ENCODE results near the gene USP16.
A peak's percentile ranks its signal among the peaks of the same experiment; 100 is the strongest.

USP16 gene

DNA sequence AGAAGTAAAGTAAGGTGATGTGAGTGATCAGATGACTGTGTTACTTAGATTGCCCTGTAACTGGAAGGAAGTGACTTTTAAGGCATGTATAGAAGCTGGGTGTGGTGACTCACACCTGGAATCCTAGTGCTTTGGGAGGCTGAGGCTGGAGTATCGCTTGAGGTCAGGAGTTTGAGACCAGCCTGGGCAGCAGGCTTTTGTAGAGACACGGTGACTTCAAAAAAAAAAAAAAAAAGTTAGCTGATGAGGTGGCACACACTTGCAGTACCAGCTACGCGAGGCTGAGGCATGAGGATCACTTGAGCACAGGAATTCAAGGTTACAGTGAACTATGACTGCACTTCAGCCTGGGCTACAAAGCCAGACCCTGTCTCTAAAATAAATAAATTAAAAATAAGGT is 2.3 kb upstream of the USP16 start:
- no peak overlapping the region for H3K4me3 ChIP-seq (replicated peaks; ENCODE audit: low read depth, low read length)
- TF ChIP-seq, protein P1, sequence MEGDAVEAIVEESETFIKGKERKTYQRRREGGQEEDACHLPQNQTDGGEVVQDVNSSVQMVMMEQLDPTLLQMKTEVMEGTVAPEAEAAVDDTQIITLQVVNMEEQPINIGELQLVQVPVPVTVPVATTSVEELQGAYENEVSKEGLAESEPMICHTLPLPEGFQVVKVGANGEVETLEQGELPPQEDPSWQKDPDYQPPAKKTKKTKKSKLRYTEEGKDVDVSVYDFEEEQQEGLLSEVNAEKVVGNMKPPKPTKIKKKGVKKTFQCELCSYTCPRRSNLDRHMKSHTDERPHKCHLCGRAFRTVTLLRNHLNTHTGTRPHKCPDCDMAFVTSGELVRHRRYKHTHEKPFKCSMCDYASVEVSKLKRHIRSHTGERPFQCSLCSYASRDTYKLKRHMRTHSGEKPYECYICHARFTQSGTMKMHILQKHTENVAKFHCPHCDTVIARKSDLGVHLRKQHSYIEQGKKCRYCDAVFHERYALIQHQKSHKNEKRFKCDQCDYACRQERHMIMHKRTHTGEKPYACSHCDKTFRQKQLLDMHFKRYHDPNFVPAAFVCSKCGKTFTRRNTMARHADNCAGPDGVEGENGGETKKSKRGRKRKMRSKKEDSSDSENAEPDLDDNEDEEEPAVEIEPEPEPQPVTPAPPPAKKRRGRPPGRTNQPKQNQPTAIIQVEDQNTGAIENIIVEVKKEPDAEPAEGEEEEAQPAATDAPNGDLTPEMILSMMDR (IDR thresholded peaks at IDR 0.05; ENCODE audit: insufficient read depth, low read length, poor library complexity, severe bottlenecking) = no peak
- no peaks in the 10 kb centered on the region for H3K36me3 ChIP-seq (ENCODE audit: control insufficient read depth, insufficient read depth, low read length)
- no peak for DNase-seq (ENCODE audit: extremely low read depth, insufficient read length)
- no peaks in the 10 kb centered on the region for H3K27me3 ChIP-seq (replicated peaks; ENCODE audit: control insufficient read depth, insufficient read depth, low read length)

DNA sequence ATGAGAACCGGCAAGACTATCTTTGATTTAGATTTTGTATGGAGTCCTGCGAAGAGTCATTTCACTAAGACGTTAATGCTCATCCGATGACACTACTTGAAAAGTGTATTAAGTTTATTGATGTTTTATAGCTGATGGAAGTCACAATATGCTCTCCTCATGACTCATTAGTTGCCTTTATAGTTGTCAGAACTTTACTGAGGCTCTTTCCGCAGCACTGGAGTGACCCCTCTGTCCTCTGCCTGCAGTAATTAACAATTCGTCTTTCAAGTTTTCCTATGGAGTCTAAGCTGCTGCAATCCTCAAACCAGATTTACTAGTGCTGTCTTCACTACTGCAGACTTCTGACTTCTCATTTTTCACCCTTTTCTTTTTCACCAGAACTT is 853 bp downstream of the USP16 start:
- TF ChIP-seq, protein P1 (IDR thresholded peaks at IDR 0.05; ENCODE audit: insufficient read depth, low read length, poor library complexity, severe bottlenecking) = no peak
- no peaks in the 10 kb centered on the region for H3K36me3 ChIP-seq (ENCODE audit: control insufficient read depth, insufficient read depth, low read length)
- DNase-seq (ENCODE audit: extremely low read depth, insufficient read length) = no peak
- no peaks in the 10 kb centered on the region for H3K27me3 ChIP-seq (replicated peaks; ENCODE audit: control insufficient read depth, insufficient read depth, low read length)
- peak overlapping the region; percentile 79 for H3K4me3 ChIP-seq (replicated peaks; ENCODE audit: low read depth, low read length)

DNA sequence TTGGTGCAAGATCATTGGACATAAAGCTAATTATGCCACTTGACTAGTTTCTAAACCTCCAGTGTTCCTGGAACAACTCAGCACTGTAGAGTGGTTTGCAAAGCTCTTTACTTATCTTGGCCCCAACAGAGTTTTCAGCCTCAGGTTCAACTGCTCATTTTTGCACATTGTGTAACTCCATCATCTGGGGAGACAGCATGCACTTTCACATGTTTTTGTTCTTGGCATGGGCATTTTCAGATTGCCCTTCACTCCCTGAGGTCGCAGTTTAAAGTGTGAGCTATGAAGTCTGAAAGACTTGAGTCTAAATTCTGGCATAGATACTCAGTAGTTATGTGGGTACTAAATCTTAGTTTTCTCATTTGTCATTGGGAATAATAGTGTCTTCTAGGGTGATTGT is 5.1 kb downstream of the USP16 start:
- Histone ChIP-seq H3K4me3 (replicated peaks; ENCODE audit: low read depth, low read length) (no peak overlapping the region), H3K27me3 (replicated peaks; ENCODE audit: control insufficient read depth, insufficient read depth, low read length) (no peaks in the 10 kb centered on the region), H3K36me3 (ENCODE audit: control insufficient read depth, insufficient read depth, low read length) (peaks cover 10% of the 10 kb centered on the region)
- TF ChIP-seq, protein P1 (IDR thresholded peaks at IDR 0.05; ENCODE audit: insufficient read depth, low read length, poor library complexity, severe bottlenecking) = no peak
- no peak for DNase-seq (ENCODE audit: extremely low read depth, insufficient read length)

DNA sequence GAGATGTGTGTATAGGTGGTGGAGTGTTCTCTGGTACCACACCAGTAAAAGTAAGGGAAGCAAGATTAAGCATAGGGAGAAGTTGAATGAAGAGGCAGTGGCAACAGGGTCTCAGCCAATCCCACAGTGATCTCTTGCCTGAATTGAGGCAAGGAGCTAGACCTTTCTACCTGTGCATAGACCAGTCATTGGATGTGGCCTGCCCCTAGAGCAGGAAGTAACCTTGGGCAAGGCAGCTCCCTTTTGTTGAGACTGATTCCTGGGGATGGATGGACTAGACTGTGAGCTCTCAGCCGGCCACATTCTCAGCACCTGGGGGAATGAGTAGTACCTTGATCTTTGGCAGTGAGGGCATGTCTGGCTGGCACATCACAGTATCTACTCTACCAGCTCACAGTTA is 6.4 kb downstream of the USP16 start:
- TF ChIP-seq, protein P1 (IDR thresholded peaks at IDR 0.05; ENCODE audit: insufficient read depth, low read length, poor library complexity, severe bottlenecking) = no peak
- H3K27me3 ChIP-seq (replicated peaks; ENCODE audit: control insufficient read depth, insufficient read depth, low read length) = no peaks in the 10 kb centered on the region
- H3K4me3 ChIP-seq (replicated peaks; ENCODE audit: low read depth, low read length) = no peak overlapping the region
- peaks cover 10% of the 10 kb centered on the region for H3K36me3 ChIP-seq (ENCODE audit: control insufficient read depth, insufficient read depth, low read length)
- DNase-seq (ENCODE audit: extremely low read depth, insufficient read length) = no peak

DNA sequence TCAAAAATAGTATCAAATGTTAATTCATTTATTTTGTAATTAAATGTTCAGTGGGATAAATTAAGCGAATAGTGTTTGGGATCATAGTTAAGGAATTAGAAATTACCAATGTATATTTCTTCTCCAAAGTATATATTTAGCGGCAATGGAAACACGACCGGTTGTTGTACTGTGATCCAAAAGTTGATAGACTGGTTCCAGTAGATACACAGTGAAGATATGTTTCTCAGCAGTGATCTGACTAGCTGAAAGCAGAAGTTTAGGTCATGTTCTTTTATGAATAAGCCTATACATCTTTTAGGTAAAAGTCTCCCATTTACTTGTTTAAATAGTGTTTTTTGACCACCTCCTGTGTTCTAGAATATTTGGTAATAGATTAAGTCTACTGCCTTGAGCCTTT is 8.8 kb downstream of the USP16 start:
- TF ChIP-seq, protein P1 (IDR thresholded peaks at IDR 0.05; ENCODE audit: insufficient read depth, low read length, poor library complexity, severe bottlenecking) = no peak
- Histone ChIP-seq H3K27me3 (replicated peaks; ENCODE audit: control insufficient read depth, insufficient read depth, low read length) (no peaks in the 10 kb centered on the region), H3K36me3 (ENCODE audit: control insufficient read depth, insufficient read depth, low read length) (peaks cover 15% of the 10 kb centered on the region), H3K4me3 (replicated peaks; ENCODE audit: low read depth, low read length) (no peak overlapping the region)
- no peak for DNase-seq (ENCODE audit: extremely low read depth, insufficient read length)

DNA sequence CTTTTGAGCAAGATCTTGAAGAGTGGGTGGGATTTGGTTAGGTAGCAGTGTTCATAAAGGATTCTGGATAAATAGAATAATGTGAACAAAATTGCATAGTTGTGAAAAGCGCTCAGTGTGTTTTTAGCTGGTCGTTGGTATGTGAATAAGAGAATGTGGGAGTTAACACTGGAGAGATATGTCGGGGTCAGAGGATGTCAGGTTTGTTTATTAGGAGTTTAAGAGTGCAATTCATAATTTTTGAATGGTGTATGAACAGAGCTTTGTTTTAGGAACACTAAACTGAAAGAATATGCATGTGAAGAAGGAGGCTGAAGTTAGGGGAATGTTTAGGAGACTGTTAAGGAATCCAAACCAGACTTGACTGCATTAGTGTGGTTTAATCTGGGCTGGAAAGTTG is 9.4 kb downstream of the USP16 start:
- H3K4me3 ChIP-seq (replicated peaks; ENCODE audit: low read depth, low read length) = no peak overlapping the region
- DNase-seq (ENCODE audit: extremely low read depth, insufficient read length) = no peak
- peaks cover 15% of the 10 kb centered on the region for H3K36me3 ChIP-seq (ENCODE audit: control insufficient read depth, insufficient read depth, low read length)
- no peaks in the 10 kb centered on the region for H3K27me3 ChIP-seq (replicated peaks; ENCODE audit: control insufficient read depth, insufficient read depth, low read length)
- TF ChIP-seq, protein P1 (IDR thresholded peaks at IDR 0.05; ENCODE audit: insufficient read depth, low read length, poor library complexity, severe bottlenecking) = no peak

Measured in GM06990 (cell line).